C4-2B (cell line): ENCODE data around the gene LPCAT4.
A peak's percentile ranks its signal among the peaks of the same experiment; 100 is the strongest.

Experiments
- ZFX ChIP-seq: fragments of 450-650 bp; IDR thresholded peaks from 2 replicates; pipeline ENCODE4 v1.6.1; 2017
- TF ChIP-seq, protein P1 (sequence below): fragments of 450-650 bp; conservative IDR thresholded peaks from 2 replicates; pipeline ENCODE4 v1.5.1; 2017; ENCODE audit warnings: mild to moderate bottlenecking

DNA sequence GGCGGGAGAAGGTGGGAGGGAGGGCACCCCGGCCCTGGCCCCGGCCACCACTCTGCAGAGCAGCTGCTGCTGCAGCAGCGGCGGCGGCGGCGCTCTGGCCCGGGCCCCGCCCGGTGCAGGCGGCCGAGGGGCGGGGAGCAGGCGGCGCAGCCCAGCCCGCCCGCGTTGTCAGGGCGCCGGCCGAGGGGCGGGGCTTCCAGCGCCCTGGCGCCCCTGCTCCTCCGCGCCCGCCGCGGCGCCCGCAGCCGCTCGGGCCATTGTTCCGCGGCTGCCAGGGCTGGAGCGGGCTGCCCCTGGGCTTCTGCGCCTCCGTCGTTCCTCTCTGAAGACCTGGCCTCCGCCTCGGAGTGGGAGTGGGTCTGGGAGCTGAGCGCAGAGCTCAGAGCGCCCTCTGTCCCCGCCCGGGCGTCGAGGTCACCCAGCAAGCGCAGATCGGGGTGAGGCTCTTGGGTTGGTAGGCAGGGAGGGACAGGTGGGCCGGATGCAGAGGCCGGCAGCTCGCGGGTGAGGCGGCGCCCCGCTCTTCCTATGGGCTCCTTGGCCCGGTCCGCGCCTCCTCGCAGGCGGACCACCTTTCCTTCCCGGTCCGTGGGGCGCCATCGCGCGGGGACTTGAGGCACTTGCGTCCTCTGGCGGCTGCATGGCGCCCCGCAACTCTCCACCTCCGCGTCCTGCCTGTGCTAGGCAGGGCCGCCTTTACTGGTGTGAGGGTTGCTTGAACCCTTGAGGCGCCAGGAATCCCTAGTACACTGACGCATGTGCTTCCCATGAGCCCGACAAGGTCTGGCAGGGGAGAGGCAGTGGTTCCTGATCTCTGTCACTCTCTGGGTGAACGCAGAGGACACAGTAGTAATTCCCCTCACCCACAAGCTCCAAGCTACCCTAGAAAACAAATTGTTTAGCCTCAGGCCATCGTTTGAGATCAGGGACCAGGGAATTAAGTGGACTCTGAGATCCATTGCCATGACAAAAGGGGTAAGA lies at the start of gene LPCAT4:
- TF ChIP-seq, protein P1, sequence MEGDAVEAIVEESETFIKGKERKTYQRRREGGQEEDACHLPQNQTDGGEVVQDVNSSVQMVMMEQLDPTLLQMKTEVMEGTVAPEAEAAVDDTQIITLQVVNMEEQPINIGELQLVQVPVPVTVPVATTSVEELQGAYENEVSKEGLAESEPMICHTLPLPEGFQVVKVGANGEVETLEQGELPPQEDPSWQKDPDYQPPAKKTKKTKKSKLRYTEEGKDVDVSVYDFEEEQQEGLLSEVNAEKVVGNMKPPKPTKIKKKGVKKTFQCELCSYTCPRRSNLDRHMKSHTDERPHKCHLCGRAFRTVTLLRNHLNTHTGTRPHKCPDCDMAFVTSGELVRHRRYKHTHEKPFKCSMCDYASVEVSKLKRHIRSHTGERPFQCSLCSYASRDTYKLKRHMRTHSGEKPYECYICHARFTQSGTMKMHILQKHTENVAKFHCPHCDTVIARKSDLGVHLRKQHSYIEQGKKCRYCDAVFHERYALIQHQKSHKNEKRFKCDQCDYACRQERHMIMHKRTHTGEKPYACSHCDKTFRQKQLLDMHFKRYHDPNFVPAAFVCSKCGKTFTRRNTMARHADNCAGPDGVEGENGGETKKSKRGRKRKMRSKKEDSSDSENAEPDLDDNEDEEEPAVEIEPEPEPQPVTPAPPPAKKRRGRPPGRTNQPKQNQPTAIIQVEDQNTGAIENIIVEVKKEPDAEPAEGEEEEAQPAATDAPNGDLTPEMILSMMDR: peak; percentile 99
- TF ChIP-seq ZFX: peak; percentile 30; the same call in 1 of the 2 replicates
